Endothelial cell of umbilical vein (primary cell): ENCODE results near the gene OLFM1. TPM values are rescaled to one million over a fixed set of nuclear protein-coding genes. Genes with fewer than 3 reads are reported as not detected.

Experiments
- BruUV-seq: library from RNA; stranded (reverse); fragments of 400-500 nt; replicated peaks from 2 replicates; lab custom pipeline; 2021; lab: Mats Ljungman, UMichigan
- CTCF ChIA-PET: fragments of 300-600, 350-600 bp; sonication (Branson Sonifier 250); formaldehyde crosslinking; loops from one replicate; lab custom pipeline; 2021; ENCODE audit warnings: antibody characterized with exemption, inconsistent platforms; lab: Charles Lee
- POLR2A ChIA-PET: fragments of 300-600, 350-600 bp; sonication (Branson Sonifier 250); formaldehyde crosslinking; loops from one replicate; lab custom pipeline; 2021; ENCODE audit warnings: antibody characterized with exemption, inconsistent platforms; lab: Charles Lee
- DNase-seq: peaks from one replicate; pipeline ENCODE4 v3.0.0-alpha.2; 2011; ENCODE audit warnings: low read depth, low spot score
- FAIRE-seq: peaks from 2 replicates; lab custom pipeline; 2011; peaks lifted over from hg19 to GRCh38; lab: Jason Lieb, UNC
- H2AFZ ChIP-seq: 2 replicates; pipeline ENCODE4 v1.6.0; 2012; ENCODE audit warnings: low read depth, low read length, control low read depth, inconsistent platforms
- H3K27ac ChIP-seq: 2 replicates; pipeline ENCODE4 v1.5.1; 2011; ENCODE audit warnings: low read depth, mild to moderate bottlenecking, control low read depth, low read length, moderate library complexity; ENCODE audit not compliant: insufficient read depth
- H3K27me3 ChIP-seq, 2 experiments: 2 replicates each; pipeline versions ENCODE4 v1.6.0 to v1.6.1; 2011; ENCODE audit warnings: low read length in 2 of 2, mixed read lengths in 1 of 2; ENCODE audit not compliant: control insufficient read depth in 2 of 2, insufficient read depth in 2 of 2
- H3K36me3 ChIP-seq, 2 experiments: 2 replicates in 1 of 2; 3 replicates in 1 of 2; pipeline ENCODE4 v1.5.1; 2011; ENCODE audit warnings: low read length in 2 of 2, mild to moderate bottlenecking in 1 of 2, moderate library complexity in 1 of 2; ENCODE audit not compliant: control insufficient read depth in 2 of 2, insufficient read depth in 2 of 2; ENCODE audit errors: extremely low read depth in 1 of 2
- H3K4me1 ChIP-seq: 3 replicates; pipeline ENCODE4 v1.5.1; 2011; ENCODE audit warnings: mild to moderate bottlenecking, low read length; ENCODE audit not compliant: control insufficient read depth, insufficient read depth; ENCODE audit errors: extremely low read depth
- H3K4me2 ChIP-seq: 2 replicates; pipeline ENCODE4 v1.6.1; 2011; ENCODE audit warnings: low read length, control low read depth, mixed read lengths; ENCODE audit not compliant: insufficient read depth
- H3K4me3 ChIP-seq, 3 experiments: fragments of 200-600 bp in 1 of 3; sonication (generic), shearing (Covaris generic) in 1 of 3; replicated peaks in 1 of 3; 2 replicates each; pipeline ENCODE4 v1.5.1; 2011 to 2016; ENCODE audit warnings: control low read depth in 3 of 3, low read length in 3 of 3, mild to moderate bottlenecking in 2 of 3, inconsistent platforms in 1 of 3, low read depth in 1 of 3, moderate library complexity in 1 of 3; ENCODE audit not compliant: insufficient read depth in 1 of 3
- H3K79me2 ChIP-seq: 2 replicates; pipeline ENCODE4 v1.6.0; 2012; ENCODE audit warnings: low read length, inconsistent platforms; ENCODE audit not compliant: control insufficient read depth, insufficient read depth
- H3K9ac ChIP-seq: replicated peaks from 2 replicates; pipeline ENCODE3; 2011; ENCODE audit warnings: low read length, control low read depth; ENCODE audit not compliant: insufficient read depth; ENCODE audit errors: extremely low read depth
- H3K9me1 ChIP-seq: replicated peaks from 3 replicates; pipeline ENCODE4 v1.6.0; 2011; ENCODE audit warnings: mild to moderate bottlenecking, low read length; ENCODE audit not compliant: control insufficient read depth, insufficient read depth; ENCODE audit errors: extremely low read depth
- H3K9me3 ChIP-seq: replicated peaks from 2 replicates; pipeline ENCODE4 v1.5.1; 2012; ENCODE audit warnings: low read length, inconsistent platforms; ENCODE audit not compliant: control insufficient read depth, insufficient read depth
- H4K20me1 ChIP-seq: replicated peaks from 2 replicates; pipeline ENCODE3; 2011; ENCODE audit warnings: mild to moderate bottlenecking, low read length; ENCODE audit not compliant: control insufficient read depth, insufficient read depth; ENCODE audit errors: extremely low read depth
- CTCF ChIP-seq, 2 donors: IDR thresholded peaks; 1 replicate in 1 of 2; 2 replicates in 1 of 2; pipeline ENCODE4 v1.5.1; 2011; ENCODE audit warnings: low read length in 2 of 2, mild to moderate bottlenecking in 2 of 2, moderate library complexity in 2 of 2, control low read depth in 1 of 2, inconsistent platforms in 1 of 2, low read depth in 1 of 2; ENCODE audit not compliant: insufficient read depth in 1 of 2; ENCODE audit errors: extremely low read depth in 1 of 2
- EZH2 ChIP-seq: IDR thresholded peaks from 2 replicates; pipeline ENCODE4 v1.6.1; 2012; ENCODE audit warnings: borderline replicate concordance, low read depth, mild to moderate bottlenecking, moderate library complexity, low read length, inconsistent platforms; ENCODE audit not compliant: severe bottlenecking
- FOS ChIP-seq: IDR thresholded peaks from 2 replicates; pipeline ENCODE4 v1.6.1; 2011; ENCODE audit warnings: mild to moderate bottlenecking, low read length, moderate library complexity, borderline replicate concordance; ENCODE audit not compliant: insufficient read depth
- JUN ChIP-seq: IDR thresholded peaks from 2 replicates; pipeline ENCODE4 v1.6.1; 2011; ENCODE audit warnings: borderline replicate concordance, low read depth; ENCODE audit not compliant: insufficient read length, insufficient read depth
- MAX ChIP-seq: IDR thresholded peaks from 2 replicates; pipeline ENCODE4 v1.6.1; 2011; ENCODE audit not compliant: insufficient read depth, insufficient read length
- MYC ChIP-seq: IDR thresholded peaks from one replicate; pipeline ENCODE4 v1.6.1; 2011; ENCODE audit warnings: mild to moderate bottlenecking, low read depth, low read length
- POLR2A ChIP-seq: IDR thresholded peaks from 2 replicates; pipeline ENCODE4 v1.6.1; 2012; ENCODE audit warnings: low read depth, mild to moderate bottlenecking, control low read depth, low read length
- dilution Hi-C: fragments of 300-500 bp; cut with MboI; formaldehyde crosslinking; loops from one replicate; pipeline ENCODE4 v1.15.0; 2019; ENCODE audit warnings: low sequenced_read_pairs; ENCODE audit not compliant: extremely low pct_ligation_motif_present
- intact Hi-C: fragments of 100-400 bp; cut with micrococcal nuclease; formaldehyde crosslinking; loops from one replicate; pipeline ENCODE4 v1.10.0; 2022
- polyA plus RNA-seq, 4 experiments: library from polyadenylated mRNA; depleted of rRNA in 3 of 4; stranded (reverse) in 3 of 4; unstranded in 1 of 4; fragments of >200 nt; gene quantifications; 2 replicates each; pipeline versions ENCODE4 v1.2.1 to v1.2.3, GENCODE V29; 2011 to 2012; ENCODE audit warnings: missing spikeins in 1 of 4
- total RNA-seq: library from RNA; stranded (reverse); gene quantifications from 2 replicates; pipeline ENCODE4 v1.2.3, GENCODE V29; 2021

OLFM1 gene
- total and polyA plus RNA-seq, 2 donors (not counting 3 experiments of a cell fraction or from before 2014, with no cell fraction given) = 0.07 to 0.95 TPM

GRCh38 chr9:135119496-135120064, 32.1 kb downstream of the OLFM1 start:
- Histone ChIP-seq H4K20me1 (no peaks in the 10 kb centered on the region), H3K4me1 (no peaks in the 10 kb centered on the region), H3K36me3 (no peaks in the 10 kb centered on the region), H3K79me2 (no peaks in the 10 kb centered on the region), H2AFZ (no peak overlapping the region), H3K4me2 (no peak overlapping the region), H3K27me3 (no peaks in the 10 kb centered on the region), H3K4me3 (no peak overlapping the region), H3K9me1 (no peaks in the 10 kb centered on the region), H3K9ac (no peak overlapping the region), H3K27ac (no peak overlapping the region), H3K9me3 (no peaks in the 10 kb centered on the region)
- ChIA-PET POLR2A (no interaction called here), CTCF (no interaction called here)
- intact Hi-C loops (no loop called here), dilution Hi-C loops (no loop called here)
- no TSS peak for BruUV-seq
- no peak for TF ChIP-seq MAX
- TF ChIP-seq EZH2 = no peak
- DNase-seq = no peak
- no peak for FAIRE-seq

GRCh38 chr9:135120249-135120648, 32.8 kb downstream of the OLFM1 start:
- no peaks in the 10 kb centered on the region for H3K36me3 ChIP-seq
- no peak for TF ChIP-seq FOS
- no peak for TF ChIP-seq MYC
- no peak for TF ChIP-seq POLR2A
- TF ChIP-seq CTCF (IDR thresholded peaks at IDR 0.05; ENCODE audit: extremely low read depth in 1 of 2, insufficient read depth in 1 of 2, low read depth in 1 of 2, low read length in 2 of 2) = no peak
- TF ChIP-seq JUN = no peak
- TF ChIP-seq MAX = no peak
- no peaks in the 10 kb centered on the region for H3K9me3 ChIP-seq
- dilution Hi-C loops = no loop called here
- no peak for DNase-seq
- no peaks in the 10 kb centered on the region for H4K20me1 ChIP-seq
- no peaks in the 10 kb centered on the region for H3K4me1 ChIP-seq
- no peak overlapping the region for H3K9ac ChIP-seq
- no TSS peak for BruUV-seq
- no peak overlapping the region for H3K27ac ChIP-seq
- no peaks in the 10 kb centered on the region for H3K79me2 ChIP-seq
- H3K4me3 ChIP-seq = no peak overlapping the region
- POLR2A ChIA-PET = no interaction called here
- no peaks in the 10 kb centered on the region for H3K27me3 ChIP-seq
- CTCF ChIA-PET = no interaction called here
- no peaks in the 10 kb centered on the region for H3K9me1 ChIP-seq
- intact Hi-C loops = no loop called here
- no peak overlapping the region for H3K4me2 ChIP-seq
- no peak for FAIRE-seq
- no peak overlapping the region for H2AFZ ChIP-seq
